HepG2 (cell line): ENCODE data around the gene UQCR11.

Experiments used
- CEBPB ChIP-seq: IDR thresholded peaks from 2 replicates; pipeline ENCODE4 v1.6.1; 2011; ENCODE audit warnings: low read depth, low read length, improper control_type of control experiment, borderline replicate concordance
- E2F1 ChIP-seq: sonication (generic); formaldehyde crosslinking; IDR thresholded peaks from 2 replicates; pipeline ENCODE4 v1.5.0; 2020; ENCODE audit warnings: missing genetic modification reagents
- EZH2 ChIP-seq: conservative IDR thresholded peaks from 2 replicates; pipeline ENCODE4 v1.6.1; 2012; ENCODE audit warnings: mild to moderate bottlenecking, low read depth, low read length, moderate library complexity
- HMG20A ChIP-seq: IDR thresholded peaks from 2 replicates; pipeline ENCODE4 v1.6.1; 2016; ENCODE audit warnings: borderline replicate concordance
- HNRNPK ChIP-seq: fragments of 200-400 bp; formaldehyde crosslinking; IDR thresholded peaks from 2 replicates; pipeline ENCODE4 v1.6.1; 2018; ENCODE audit warnings: low read length, low read depth, moderate library complexity, mild to moderate bottlenecking; ENCODE audit not compliant: poor library complexity, severe bottlenecking
- NFIC ChIP-seq: IDR thresholded peaks from 2 replicates; pipeline ENCODE4 v1.6.1; 2012; ENCODE audit warnings: mild to moderate bottlenecking, low read length, inconsistent platforms
- NPAS2 ChIP-seq: sonication (generic); formaldehyde crosslinking; IDR thresholded peaks from 2 replicates; pipeline ENCODE4 v1.8.0; 2022; ENCODE audit warnings: mild to moderate bottlenecking, missing genetic modification reagents, borderline replicate concordance
- RFXANK ChIP-seq: IDR thresholded peaks from 2 replicates; pipeline ENCODE4 v1.6.1; 2016
- SNAI1 ChIP-seq: sonication (generic); formaldehyde crosslinking; IDR thresholded peaks from 2 replicates; pipeline ENCODE4 v1.5.0; 2020; ENCODE audit warnings: mild to moderate bottlenecking, missing genetic modification reagents, borderline replicate concordance
- TCF12 ChIP-seq, 2 experiments: fragments of 450-650 bp in 1 of 2; sonication (generic) in 1 of 2; formaldehyde crosslinking in 1 of 2; IDR thresholded peaks; 2 replicates each; pipeline versions ENCODE4 v1.6.1 to v1.8.0; 2017 to 2022; ENCODE audit warnings: antibody characterized with exemption in 1 of 2, mild to moderate bottlenecking in 1 of 2, missing genetic modification reagents in 1 of 2, moderate library complexity in 1 of 2
- ZNF552 ChIP-seq: sonication (generic); formaldehyde crosslinking; IDR thresholded peaks from 2 replicates; pipeline ENCODE4 v1.9.0; 2022; ENCODE audit warnings: missing genetic modification reagents, mild to moderate bottlenecking, borderline replicate concordance

- TF ChIP-seq E2F1 (CRISPR knock-in tag) (no peak), CEBPB (no peak), HNRNPK (no peak), RFXANK (CRISPR knock-in tag) (no peak), TCF12 (IDR thresholded peaks at IDR 0.05) (no peak), TCF12 (CRISPR knock-in tag; IDR thresholded peaks at IDR 0.05) (no peak), SNAI1 (CRISPR knock-in tag) (no peak), NFIC (no peak), ZNF552 (no peak), HMG20A (CRISPR knock-in tag) (no peak), NPAS2 (CRISPR knock-in tag) (no peak), EZH2 (no peak)
Observed at GRCh38 chr19:1624458-1624857, 19.2 kb upstream of the UQCR11 start.
